Measurements from ENCODE around the gene PHOSPHO1.

PHOSPHO1 gene

DNA sequence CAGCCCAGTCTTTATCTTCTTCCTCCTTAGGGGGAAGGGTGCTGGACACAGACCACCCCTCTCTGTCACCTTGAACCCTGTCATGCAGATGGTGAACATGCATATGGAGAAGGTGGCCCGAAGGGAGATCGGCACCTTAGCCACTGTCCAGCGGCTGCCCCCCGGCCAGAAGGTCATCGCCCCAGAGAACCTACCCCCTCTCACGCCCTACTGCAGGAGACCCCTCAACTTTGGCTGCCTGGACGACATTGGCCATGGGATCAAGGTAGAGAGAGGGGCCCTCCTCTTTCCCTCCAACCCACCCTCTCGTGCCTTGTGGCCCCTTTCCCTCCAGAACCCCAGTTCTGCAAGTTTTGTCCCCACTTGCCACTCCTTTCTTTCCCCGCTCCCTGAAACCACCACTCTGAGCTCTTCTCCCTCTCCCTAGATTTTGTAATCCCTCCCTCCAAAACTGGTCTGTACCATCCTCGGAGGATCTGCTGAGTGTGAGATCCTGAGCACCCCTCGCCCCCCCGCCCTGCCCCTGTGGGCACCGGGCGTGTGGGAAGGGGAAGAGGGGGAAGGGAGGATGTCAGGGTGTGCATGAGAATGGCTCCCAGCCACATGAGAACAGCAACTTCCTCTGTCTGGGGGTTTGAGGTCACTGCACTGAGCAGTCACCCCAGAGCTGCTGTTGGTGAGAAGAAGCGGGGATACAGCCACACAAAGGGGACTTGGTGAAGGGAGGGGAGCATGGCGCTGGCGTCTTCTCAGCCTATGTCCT lies 12.8 kb downstream of the PHOSPHO1 start:
- no peak for DNase-seq

DNA sequence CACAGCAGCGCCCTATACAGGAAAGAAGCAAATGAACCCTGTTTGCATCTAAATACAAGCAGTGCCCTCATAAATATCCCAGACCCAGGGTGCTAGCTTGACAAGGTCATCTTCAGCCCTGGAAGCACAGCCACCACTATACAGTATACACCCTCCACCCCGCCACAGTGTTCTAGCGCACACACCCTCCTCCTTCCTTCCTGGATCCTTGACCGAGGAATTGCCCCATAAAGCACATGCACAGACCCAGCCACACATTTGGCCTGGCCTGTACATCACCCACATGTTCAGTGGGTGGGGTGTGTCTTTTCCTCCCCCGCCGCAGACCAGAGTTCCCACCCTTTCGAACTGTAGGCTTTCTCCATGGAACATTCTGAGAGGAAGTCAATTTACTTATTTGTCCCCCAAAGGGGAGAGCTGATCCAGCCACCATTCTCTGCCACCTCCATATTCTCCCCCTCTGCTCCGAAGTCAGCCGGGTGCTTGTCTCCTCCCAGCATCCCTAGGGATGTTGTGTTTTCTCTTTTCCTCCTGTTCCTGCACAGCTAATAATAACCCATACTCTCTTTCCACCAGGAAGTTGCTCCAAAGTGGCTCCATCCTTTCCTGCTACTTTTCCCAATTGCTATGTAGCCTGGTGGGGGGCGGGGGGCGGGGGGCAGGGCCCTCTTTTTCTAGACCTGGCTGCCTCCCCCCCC lies 13.5 kb downstream of the PHOSPHO1 start:
- DNase-seq: no peak

DNA sequence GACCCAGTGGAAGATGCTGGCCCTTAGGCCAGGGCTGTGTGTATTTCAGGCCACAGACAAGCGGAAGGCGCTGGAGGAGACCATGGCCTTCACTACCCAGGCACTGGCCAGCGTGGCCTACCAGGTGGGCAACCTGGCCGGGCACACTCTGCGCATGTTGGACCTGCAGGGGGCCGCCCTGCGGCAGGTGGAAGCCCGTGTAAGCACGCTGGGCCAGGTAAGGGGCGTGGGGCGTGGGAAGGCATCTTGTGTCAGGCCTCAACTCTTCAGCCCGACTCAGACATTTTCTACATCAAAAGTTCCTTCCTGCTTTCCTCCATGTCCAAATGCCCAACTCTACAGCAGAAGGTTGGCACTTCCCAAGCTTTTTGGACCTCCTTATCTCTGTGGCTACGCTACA lies 14.1 kb downstream of the PHOSPHO1 start:
- no peak for DNase-seq

DNA sequence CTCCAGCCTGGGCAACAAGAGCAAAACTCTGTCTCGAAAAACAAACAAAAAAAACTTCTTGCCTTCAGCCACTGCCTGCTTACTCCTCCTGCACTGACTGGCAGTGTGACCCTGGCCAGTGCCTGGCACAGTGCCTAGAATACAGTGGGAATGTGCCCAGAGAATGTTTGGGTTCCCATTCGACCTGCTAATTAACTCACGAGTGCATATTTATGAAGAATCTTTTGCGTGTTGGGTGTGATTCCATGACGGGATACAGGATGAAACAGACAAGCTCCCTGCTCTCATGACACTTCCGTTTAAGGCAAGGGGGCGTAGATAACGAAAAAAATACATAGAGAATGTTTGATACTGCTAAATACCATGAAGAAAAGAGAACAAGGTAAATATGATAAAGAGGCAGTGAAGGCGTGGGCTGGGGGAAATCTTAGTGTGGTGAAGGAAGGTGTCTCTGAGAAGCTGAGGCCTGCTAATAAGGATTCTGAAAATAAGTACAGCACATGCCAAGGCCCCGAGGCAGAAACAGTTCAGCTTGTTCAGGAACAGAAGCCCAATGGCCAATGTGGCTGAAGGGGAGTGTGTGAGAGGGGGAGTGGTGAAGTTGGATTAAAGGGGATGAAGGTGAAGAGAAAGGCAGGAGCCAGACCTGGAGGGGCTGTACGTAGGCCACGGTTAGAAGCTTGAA lies 15.8 kb downstream of the PHOSPHO1 start:
- DNase-seq: no peak

DNA sequence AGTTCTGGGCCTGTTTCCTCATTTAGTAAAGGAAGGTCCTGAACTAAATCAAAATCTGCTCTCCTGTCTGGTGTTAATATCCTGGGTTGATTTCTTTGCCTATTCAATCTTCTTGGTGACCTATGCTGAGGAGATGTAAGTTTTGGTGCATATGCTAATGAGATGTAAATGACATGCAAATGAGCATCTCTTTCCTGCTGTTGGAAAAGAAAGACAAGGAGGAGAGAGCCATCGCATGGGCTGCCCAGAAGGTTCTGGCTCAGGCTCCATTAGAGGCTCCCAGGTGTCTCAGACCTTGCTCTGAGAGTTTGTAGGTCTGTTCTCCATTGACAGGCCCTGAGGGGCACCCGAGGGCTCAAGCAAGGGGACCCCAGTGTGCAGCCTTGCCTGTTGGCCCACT lies 16.7 kb downstream of the PHOSPHO1 start:
- DNase-seq: no peak

DNA sequence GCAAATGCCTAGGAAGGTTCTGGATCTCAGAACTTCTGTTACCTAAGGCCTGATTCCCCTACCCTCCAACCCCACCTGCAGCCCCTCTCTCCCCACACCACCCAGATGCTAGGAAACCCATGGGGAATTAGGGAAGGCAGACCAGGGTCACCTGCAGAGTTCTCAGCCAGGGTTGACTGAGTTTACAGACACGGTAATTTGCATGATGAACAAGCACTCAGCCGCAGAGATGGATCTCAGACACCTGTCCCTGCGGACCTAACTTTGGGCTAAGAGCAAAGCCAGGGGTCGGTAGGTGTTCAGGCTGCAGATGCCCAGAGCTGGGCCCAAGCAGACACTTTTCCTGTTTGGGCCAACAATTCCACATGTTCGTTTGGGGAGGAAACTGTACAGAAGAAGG lies 17.2 kb downstream of the PHOSPHO1 start:
- no peak for DNase-seq

DNA sequence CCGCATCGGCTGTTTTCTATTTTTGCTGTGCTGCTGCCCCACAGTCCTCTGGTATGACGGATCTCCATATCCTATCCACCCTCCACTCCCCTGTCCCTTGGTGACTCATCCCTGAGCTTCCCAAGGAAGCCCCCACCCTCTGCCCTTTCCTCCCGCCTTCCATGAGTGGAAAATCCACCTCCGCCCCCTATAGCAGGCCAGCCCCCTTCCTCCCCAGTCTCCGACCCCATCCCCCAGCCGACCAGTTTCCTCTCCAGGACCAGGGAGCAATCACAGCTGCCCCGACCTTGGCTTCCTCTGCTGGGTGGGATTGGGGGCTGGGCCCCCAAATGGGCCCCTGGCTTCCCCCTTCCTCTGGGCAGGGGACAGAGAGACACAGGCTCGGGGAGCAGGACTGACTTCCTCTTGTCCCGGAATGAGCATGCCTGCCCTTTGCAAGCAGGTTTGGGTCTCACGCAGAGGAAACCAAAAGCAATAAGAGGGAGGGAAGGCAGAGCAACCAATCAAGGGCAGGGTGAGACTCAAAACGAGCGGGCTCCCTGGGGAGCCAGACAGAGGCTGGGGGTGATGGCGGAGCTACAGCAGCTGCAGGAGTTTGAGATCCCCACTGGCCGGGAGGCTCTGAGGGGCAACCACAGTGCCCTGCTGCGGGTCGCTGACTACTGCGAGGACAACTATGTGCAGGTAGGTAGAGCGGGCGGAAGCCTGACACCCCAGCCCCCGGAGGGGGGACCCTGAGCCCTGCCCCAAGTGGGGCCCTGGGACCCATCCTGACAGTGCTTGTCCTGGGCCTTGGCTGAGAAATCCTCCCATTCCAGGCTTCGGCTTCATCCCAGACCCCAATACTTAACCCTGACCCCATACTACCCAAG lies 20.2 kb downstream of the PHOSPHO1 start, which contains the start of the genes ABI3 and GNGT2:
TSS of gene ABI3 (plus strand) at position 550 of the 872 bp plus-strand sequence. CDS start at position 568, 18 bp downstream.
TSS of gene GNGT2 (minus strand) at position 417 of the 872 bp plus-strand sequence. CDS start 3,152 bp downstream, outside the sequence.
- peak; percentile 55 for DNase-seq

DNA sequence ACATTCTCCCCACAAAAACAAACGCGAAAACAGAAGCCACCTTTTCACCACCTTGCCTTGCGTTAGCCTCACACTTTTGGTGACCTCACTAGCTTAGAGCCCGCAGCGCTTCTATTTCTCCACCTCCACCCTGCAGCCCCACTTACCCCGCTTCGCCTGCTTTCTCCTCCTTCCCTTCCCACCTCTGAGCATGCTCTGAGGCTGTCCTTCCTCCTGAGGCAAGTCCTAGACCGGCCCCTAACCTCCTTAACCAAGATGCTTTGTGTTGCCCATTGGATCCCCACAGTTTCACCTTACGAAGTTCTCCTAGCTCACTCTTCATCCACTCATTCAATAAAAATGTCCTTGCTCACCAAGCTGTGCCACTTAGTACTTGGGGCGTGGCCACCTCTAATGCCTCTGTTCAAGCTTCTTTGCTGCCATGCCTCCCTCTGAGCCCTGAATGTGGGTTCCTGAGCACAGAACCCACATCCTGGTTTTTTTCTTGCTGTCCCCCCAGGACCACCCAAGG lies 21.5 kb downstream of the PHOSPHO1 start:
- DNase-seq: no peak

DNA sequence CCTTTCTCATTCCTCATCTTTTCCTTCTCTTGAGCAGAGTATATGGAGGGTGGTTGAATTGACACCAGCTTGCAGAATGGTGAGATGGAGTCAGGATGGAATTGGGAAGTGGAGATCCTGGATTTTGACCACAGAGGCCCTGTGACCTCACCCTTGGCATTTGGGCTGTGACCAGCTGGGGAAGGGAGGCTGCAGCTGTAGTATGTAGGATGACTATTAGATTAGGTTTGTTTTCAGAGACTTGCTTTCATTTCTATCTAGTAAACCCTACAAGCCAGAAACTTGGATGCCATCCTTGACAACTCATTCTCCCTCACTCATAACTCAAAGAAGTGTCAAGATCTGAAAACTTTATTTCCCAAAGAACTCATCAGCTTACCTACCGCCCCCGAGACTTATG lies 26.1 kb downstream of the PHOSPHO1 start:
- no peak for DNase-seq

DNA sequence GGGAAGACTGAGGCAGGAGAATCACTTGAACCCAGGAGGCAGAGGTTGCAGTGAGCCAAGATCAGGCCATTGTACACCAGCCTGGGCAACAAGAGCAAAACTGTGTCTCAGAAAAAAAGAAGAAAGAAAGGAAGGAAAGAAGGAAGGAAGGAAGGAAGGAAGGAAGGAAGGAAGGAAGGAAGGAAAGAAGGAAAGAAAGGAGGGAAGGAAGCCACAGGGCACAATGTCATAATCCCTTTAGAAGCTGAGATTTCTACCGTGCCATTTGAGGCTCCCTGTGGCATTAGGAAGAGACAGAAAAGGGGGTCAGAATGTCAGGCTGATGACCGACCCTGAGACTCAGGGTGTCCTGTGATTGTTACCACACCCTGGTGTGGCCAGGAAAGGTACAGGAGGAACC lies 26.8 kb downstream of the PHOSPHO1 start:
- no peak for DNase-seq

DNA sequence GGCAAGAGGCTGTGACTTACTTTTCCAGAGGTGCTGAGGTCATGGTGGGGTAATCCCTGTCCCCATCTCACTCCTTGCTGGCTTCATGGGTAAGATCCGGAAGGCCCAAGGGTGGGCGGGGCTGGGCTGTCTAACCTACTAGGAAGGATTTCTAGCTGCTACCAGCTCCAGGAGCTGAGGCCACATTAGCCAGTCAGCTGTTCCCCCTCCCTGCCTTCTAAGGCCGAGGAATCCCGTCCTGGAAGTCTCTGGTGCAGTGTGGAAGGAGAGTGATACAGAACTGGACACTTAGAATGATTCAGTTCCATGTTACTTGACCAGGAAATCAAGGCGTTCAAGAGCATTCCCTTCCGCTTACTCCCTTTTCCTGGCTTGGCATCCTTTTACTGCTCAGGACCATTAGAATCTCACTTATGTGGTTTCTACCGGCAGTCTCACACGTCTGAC lies 29.1 kb downstream of the PHOSPHO1 start:
- no peak for DNase-seq

DNA sequence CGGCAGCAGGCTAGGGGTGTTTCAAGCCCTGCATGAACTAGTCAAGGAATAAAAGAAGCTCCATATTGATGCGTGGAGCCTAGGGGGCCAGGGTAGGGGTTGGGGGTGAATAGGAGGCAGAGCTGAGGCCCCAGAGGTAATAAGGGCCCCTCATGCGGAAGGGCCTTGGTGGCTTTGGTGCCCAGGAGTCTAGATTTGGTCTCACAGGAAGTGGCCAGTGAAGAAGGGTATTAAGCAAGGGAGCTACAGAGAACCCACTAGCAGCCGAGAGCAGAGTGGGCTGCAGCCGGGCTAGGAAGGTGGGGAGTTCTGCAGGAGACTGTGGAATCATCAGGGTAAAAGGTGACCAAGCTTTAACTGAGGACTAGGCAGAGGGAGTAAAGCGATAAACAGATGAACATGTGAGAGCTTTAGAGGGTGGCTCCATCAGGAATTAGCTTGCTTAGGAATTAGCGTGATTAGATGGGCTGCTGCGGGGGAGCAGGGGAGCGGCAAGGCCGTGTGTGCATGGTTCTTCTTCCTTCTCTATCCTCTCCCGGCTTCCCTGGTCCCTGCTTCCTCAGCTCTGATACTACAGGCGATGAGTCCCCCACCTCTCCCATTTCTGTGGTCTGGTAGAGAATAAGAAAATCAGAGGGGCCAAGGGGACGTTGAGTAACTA lies 30.0 kb downstream of the PHOSPHO1 start:
- no peak for DNase-seq

DNA sequence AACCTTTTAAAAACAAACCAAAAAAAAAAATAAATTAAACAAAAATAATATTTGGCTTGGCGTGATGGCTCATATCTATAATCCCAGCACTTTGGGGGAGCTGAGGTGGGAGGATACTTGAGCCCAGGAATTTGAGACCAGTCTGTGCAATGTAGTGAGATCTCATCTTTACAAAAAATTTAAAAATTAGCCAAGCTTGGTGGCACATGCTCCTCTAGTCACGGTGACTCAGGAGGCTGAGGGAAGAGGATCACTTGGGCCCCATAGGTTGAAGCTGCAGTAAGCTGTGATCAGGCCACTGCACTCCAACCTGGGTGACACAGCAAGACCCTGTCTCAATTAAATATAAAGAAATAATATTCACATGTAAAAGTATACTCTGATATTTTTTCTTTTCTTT lies 32.4 kb downstream of the PHOSPHO1 start:
- no peak for DNase-seq

DNA sequence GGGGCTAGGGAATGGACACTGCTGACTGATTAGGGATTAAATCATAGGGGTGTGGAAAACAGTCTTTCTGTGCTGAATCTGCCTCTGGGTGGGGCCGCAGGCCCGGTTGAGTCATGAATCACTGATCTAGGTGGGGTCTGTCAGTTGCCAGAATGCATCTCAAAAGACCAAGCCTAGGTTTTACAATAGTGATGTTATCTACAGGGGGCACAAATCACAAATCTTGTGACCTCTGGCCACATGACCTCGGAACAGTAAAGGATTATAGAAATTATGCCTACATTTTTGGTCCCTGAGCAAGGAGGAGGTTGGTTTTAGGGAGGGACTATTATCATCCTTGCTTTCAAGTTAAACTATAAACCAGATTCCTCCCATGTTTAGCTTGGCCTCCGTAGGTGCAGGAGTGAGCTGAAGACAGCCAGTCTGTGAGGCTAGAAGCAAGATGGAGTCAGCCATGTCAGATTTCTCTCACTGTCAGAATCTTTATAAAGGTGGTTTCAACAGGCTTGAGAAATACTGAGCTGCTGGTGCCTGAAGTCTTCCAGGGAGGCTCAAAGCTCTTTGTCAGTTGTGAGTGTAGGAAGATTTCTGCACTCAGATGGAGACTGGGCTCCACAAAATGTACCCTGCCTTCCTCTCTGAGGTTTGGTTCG lies 33.1 kb downstream of the PHOSPHO1 start:
- no peak for DNase-seq

DNA sequence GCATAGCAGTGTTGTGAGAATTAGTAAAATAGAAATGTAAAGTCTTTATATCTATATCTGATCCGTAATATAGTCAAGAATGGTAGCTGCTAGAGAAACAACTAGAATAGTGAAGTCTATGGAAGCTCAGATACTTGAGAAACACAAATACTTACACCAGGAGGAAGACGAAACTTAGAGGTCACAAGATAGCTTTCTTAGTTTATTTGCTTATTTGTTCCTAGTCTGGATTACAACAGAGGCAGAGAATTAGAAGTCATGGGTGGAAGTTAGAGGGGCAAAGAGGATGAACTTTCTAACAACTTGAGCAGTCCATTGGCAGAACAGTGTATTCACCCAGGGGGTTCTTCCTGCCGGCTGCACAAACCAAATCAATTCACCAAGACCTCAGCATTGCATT lies 34.1 kb downstream of the PHOSPHO1 start:
- DNase-seq: no peak

DNA sequence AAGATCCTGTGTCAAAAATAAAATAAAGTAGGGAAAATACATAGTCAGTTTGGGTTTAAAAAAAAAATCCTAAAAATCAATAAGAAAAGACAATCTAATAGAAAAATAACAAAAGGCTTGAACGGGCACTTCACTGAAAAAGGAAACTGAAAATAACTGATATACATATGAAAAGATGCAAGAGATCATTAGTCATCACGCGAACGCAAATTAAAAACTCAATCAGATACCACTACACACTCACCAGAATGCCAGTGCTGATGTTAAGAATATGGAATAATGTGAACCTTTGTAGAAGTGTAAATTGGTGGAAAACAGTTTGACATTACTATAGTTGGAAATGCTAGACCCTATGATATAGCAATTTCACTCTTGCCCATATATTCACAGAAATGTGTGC lies 34.8 kb downstream of the PHOSPHO1 start:
- no peak for DNase-seq

DNA sequence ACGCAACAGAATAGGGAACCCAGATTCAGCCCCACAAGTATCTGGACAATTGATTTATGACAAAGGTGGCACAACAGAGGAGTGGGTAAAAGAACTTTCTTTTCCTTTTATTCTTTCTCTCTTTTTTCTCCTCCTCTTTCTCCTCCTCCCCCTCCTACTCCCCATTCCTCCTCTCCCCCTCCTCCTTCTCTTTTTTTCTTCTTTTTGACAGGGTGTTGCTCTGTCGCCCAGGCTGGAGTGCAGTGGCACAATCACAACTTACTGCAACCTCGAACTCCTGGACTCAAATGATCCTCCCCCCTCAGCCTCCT lies 36.3 kb downstream of the PHOSPHO1 start:
- DNase-seq: no peak

DNA sequence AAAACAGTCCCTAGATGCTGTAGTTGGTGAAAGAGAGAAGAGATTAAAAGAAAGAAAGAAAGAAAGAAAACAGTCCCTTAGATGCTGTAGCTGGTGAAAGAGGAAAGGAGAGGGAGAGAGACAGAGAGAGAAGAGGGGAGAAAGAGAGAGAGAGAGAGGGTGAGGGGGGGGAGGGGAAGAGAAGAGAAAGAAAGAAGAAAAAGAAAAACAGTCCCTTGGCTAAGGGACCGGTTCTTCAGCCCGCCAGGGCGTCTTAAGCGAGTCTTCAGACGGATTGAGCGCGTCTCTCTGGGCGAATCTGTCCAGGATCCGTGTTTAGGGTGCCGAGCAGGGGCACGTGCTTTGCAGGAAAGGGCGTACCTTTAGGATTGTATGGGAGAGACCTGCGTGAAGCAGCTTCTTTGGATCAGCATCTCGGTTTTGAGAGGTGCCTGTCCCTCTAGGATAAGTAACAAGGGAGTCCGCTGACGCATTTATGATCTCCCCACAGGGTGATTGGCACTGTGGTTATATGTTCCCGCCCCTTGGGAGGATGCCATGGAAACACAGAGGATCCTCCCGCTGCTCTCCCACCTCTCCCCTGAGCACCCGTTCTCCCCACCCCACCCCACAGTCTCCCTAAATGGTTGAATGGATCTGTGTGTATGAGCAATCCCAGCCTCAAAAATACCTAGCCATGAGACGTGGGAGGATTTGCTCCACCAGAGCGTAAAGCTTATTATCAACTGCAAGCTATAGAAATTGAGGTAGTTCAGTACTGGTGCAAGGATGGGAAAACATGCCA lies 36.9 kb downstream of the PHOSPHO1 start:
- DNase-seq: no peak

DNA sequence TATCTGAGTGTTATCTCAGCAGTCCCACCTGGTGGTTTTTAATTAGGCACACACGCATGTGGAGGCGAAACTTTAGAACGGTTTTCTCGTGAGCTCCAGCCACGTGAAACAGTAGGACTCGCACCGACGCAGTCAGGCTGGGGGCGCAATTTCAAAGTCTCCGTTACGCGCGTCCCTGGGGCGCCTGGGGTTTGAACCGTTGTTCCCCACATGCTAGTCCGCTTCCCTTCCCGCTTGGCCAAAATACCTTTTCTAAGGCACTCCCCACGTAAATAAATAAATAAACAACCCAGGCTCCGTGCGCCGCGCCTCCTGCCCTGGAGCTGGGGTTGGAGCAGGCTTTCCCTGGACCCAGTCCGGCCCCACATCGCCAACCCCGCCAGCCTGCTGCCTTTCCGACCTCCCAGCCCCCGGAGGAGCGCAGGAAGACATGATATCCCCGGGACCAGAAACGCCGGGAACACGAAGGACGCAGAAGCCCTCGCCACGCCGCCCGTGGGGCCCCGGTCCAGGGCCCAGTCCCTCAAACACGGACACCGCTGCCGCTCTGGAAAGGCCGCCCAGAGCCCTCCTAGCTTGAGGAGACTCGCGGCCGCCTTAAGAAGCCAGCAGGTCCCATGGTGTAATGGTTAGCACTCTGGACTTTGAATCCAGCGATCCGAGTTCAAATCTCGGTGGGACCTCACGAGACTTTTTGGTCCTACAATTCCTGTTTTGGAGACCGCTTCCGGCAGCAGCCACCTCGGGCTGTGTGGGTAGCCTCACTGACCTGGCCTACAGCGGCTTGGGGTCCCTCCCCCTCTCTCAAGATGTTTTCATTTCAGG lies 38.5 kb downstream of the PHOSPHO1 start:
- peak; percentile 94 for DNase-seq
